Karpas-422 (cell line): ENCODE measurements around the gene KIFAP3. TPM values are rescaled to one million over a fixed set of nuclear protein-coding genes. Genes with fewer than 3 reads are reported as not detected.

Experiments
- small RNA-seq: library from RNA; depleted of rRNA; stranded (forward); fragments of <200 nt; gene quantifications from one replicate; pipeline ENCODE3, GENCODE V24; 2014
- total RNA-seq: library from RNA; depleted of rRNA; stranded (reverse); fragments of >200 nt; shearing (Covaris generic); gene quantifications from 2 replicates; pipeline ENCODE4 v1.2.3, GENCODE V29; 2014; ENCODE audit warnings: low replicate concordance; rRNA removed

The KIFAP3 gene
- total RNA-seq, 1 experiment from 2014 or later, result 8.1 TPM

Small RNA genes lying within 50 kb of the gene (small RNA-seq; reads per million reads assigned to genes)
- not detected for gene MRPS10P1

Other genes with a start within 250 kb of the KIFAP3 start
- 9.4 and 10.2 TPM in 2 replicates for gene SCYL3, start 180.8 kb downstream of the KIFAP3 start, total RNA-seq
- not detected in 2 replicates for gene NTMT2, start 71.3 kb upstream of the KIFAP3 start, total RNA-seq